PC-3 (cell line): ENCODE results near the gene CAPN10.

Experiments
- CTCF ChIP-seq: fragments of 300-600 bp; sonication (generic); conservative IDR thresholded peaks from 2 replicates; pipeline ENCODE4 v1.5.1; 2017; ENCODE audit warnings: antibody characterized with exemption, low read depth, mild to moderate bottlenecking, low read length
- EZH2phosphoT487 ChIP-seq: fragments of 300-600 bp; sonication (generic); IDR thresholded peaks from 2 replicates; pipeline ENCODE4 v1.6.1; 2018; ENCODE audit warnings: mild to moderate bottlenecking, antibody characterized with exemption, low read length, borderline replicate concordance

- no peak for TF ChIP-seq EZH2phosphoT487
- peak; percentile 57 for TF ChIP-seq CTCF
These were observed 6.5 kb upstream of the CAPN10 start for GRCh38 chr2:240579771-240580614.
